ENCODE results near the gene GUCA1C.

DNA sequence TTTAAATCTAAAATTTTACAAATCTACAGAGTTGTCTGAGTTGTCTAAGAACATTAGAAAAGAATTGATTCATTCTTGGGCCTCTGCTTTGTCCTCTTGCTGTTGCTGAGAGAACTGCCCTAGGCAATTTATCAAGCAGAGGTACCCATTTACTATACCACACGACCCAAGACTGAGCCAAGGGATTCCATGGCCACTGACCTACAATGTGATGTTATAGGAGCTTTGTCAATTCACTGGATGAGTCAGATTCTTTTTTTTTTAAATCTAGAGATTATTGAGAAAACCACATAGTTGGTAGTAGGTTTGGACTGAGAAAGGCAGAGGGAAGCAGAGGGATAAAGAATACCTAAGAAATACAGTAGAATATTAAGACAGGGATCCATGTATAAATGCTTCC, 75.8 kb downstream of the GUCA1C start:
- no peak for TF ChIP-seq POLR2A (IDR thresholded peaks at IDR 0.05)
- TF ChIP-seq, protein P1, sequence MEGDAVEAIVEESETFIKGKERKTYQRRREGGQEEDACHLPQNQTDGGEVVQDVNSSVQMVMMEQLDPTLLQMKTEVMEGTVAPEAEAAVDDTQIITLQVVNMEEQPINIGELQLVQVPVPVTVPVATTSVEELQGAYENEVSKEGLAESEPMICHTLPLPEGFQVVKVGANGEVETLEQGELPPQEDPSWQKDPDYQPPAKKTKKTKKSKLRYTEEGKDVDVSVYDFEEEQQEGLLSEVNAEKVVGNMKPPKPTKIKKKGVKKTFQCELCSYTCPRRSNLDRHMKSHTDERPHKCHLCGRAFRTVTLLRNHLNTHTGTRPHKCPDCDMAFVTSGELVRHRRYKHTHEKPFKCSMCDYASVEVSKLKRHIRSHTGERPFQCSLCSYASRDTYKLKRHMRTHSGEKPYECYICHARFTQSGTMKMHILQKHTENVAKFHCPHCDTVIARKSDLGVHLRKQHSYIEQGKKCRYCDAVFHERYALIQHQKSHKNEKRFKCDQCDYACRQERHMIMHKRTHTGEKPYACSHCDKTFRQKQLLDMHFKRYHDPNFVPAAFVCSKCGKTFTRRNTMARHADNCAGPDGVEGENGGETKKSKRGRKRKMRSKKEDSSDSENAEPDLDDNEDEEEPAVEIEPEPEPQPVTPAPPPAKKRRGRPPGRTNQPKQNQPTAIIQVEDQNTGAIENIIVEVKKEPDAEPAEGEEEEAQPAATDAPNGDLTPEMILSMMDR (IDR thresholded peaks at IDR 0.05): no peak
